Measurements from ENCODE around the gene ZNF185. TPM values are rescaled to one million over a fixed set of nuclear protein-coding genes. Genes with fewer than 3 reads are reported as not detected.

The ZNF185 gene
- total RNA-seq, 6 experiments from 2014 or later, result 1.1 to 2.4 (median 1.4) TPM

DNA sequence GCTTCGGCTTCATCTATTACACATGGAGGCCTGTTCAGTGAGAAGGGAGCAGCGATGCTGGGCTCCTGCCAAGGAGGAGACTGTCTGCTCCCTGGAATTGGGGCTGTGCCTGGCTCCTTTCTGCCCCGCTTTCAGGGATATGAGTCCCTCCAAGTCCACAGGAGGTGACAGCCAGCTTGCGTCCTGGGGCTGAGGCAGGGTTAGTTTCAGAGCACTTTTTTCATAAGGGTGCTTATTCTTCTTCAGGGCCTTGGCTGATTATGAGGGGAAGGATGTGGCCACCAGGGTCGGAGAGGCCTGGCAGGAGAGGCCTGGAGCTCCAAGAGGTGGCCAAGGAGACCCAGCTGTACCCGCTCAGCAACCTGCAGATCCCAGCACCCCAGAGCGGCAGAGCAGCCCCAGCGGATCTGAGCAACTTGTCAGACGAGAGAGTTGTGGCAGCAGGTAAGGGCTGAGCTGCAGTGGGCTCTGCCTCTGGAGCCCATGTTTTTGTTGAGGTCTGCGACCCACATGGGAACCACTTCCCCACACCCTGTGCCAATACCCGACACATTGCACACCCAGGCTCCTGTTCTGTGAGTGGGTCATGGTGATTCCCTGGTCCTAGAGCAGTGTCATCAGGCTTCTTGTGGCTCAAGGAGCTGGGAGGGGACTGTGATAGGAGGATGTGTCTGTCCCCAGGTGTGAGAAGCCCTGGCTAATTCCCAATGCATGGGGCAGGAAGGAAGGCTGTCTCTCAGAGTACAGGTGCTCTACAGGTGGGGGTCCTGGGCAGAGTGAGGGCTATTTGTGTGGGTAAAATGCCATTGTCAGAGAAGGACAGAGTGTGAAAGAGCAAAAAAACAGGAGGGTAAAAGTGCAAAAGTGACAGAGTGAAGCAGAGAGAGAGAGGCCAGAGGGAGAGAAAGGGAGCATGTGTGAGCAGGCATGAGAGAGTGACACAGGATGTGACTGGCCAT, 47.4 kb downstream of the ZNF185 start:
- no peak for DNase-seq
- Mint-ChIP-seq H3K4me3 (no peak overlapping the region), H3K36me3 (ENCODE audit: low read depth) (no peaks in the 10 kb centered on the region), H3K9me3 (no peaks in the 10 kb centered on the region), H3K27me3 (ENCODE audit: insufficient read depth) (no peaks in the 10 kb centered on the region), H3K4me1 (ENCODE audit: low read depth) (peaks cover 15% of the 10 kb centered on the region), H3K27ac (no peak overlapping the region)
- TF ChIP-seq, protein P1, sequence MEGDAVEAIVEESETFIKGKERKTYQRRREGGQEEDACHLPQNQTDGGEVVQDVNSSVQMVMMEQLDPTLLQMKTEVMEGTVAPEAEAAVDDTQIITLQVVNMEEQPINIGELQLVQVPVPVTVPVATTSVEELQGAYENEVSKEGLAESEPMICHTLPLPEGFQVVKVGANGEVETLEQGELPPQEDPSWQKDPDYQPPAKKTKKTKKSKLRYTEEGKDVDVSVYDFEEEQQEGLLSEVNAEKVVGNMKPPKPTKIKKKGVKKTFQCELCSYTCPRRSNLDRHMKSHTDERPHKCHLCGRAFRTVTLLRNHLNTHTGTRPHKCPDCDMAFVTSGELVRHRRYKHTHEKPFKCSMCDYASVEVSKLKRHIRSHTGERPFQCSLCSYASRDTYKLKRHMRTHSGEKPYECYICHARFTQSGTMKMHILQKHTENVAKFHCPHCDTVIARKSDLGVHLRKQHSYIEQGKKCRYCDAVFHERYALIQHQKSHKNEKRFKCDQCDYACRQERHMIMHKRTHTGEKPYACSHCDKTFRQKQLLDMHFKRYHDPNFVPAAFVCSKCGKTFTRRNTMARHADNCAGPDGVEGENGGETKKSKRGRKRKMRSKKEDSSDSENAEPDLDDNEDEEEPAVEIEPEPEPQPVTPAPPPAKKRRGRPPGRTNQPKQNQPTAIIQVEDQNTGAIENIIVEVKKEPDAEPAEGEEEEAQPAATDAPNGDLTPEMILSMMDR (IDR thresholded peaks at IDR 0.05), result no peak

DNA sequence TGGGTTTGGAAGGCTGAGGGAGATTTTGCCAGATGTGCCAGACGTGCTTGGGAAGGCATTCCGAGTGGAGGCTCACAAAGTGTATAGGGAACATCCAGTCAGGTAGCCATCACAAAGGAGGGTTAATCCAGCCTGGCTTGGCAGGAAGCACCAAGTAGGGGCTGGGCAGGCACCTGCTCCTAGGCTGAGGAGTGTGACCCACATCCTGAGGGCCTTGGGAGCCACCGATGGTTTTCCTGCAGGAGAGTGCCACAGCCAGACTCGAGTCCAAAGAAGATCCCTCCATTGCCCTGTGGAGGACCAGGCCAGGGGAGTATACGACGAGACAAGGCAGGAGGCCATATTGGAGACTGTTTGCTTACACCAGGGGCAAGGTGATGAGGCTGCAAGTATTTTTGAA, 48.8 kb downstream of the ZNF185 start:
- Mint-ChIP-seq H3K27me3 (ENCODE audit: insufficient read depth) (no peaks in the 10 kb centered on the region), H3K4me1 (ENCODE audit: low read depth) (peaks cover 8% of the 10 kb centered on the region), H3K36me3 (ENCODE audit: low read depth) (no peaks in the 10 kb centered on the region), H3K9me3 (no peaks in the 10 kb centered on the region), H3K4me3 (no peak overlapping the region), H3K27ac (no peak overlapping the region)
- TF ChIP-seq, protein P1 (IDR thresholded peaks at IDR 0.05), result no peak
- no peak for DNase-seq

Other genes with a start within 250 kb of the ZNF185 start
- 1 to 10 TPM in 2 of 6 experiments, under 1 TPM in 2, not detected in 2; 0.53 to 1.1 (median 0.77) TPM for gene MAGEA3, start 199.3 kb upstream of the ZNF185 start, total RNA-seq (2021; fragmentation: NEBNext Ultra II Directional; extraction: Animal tissue kit (Norgen Biotek cat#: 25700))
- gene CSAG2, start 188.8 kb upstream of the ZNF185 start, total RNA-seq (2021; fragmentation: NEBNext Ultra II Directional; extraction: Animal tissue kit (Norgen Biotek cat#: 25700)), result not detected
- not detected for gene MAGEA2B, start 183.4 kb upstream of the ZNF185 start, total RNA-seq (2021; fragmentation: NEBNext Ultra II Directional; extraction: Animal tissue kit (Norgen Biotek cat#: 25700))
- under 1 TPM in 1 of 6 experiments, not detected in 5; 0.51 TPM for gene CSAG1, start 164.3 kb upstream of the ZNF185 start, total RNA-seq (2021; fragmentation: NEBNext Ultra II Directional; extraction: Animal tissue kit (Norgen Biotek cat#: 25700))
- under 1 TPM in 3 of 6 experiments, not detected in 3; 0.09 to 0.19 (median 0.11) TPM for gene MAGEA12, start 164.3 kb upstream of the ZNF185 start, total RNA-seq (2021; fragmentation: NEBNext Ultra II Directional; extraction: Animal tissue kit (Norgen Biotek cat#: 25700))
- gene MAGEA2, start 144.2 kb upstream of the ZNF185 start, total RNA-seq (2021; fragmentation: NEBNext Ultra II Directional; extraction: Animal tissue kit (Norgen Biotek cat#: 25700)), result not detected
- gene CSAG3, start 138.8 kb upstream of the ZNF185 start, total RNA-seq (2021; fragmentation: NEBNext Ultra II Directional; extraction: Animal tissue kit (Norgen Biotek cat#: 25700)), result not detected
- gene MAGEA6, start 128.4 kb upstream of the ZNF185 start, total RNA-seq (2021; fragmentation: NEBNext Ultra II Directional; extraction: Animal tissue kit (Norgen Biotek cat#: 25700)), result under 1 TPM in 2 of 6 experiments, not detected in 4; 0.12 to 0.18 TPM
- 10 to 100 TPM; 39.9 to 47.8 (median 43.6) TPM for gene CETN2, start 67.3 kb upstream of the ZNF185 start, total RNA-seq (2021; fragmentation: NEBNext Ultra II Directional; extraction: Animal tissue kit (Norgen Biotek cat#: 25700))
- 10 to 100 TPM; 18.4 to 20.0 (median 19.1) TPM for gene NSDHL, start 67.0 kb upstream of the ZNF185 start, total RNA-seq (2021; fragmentation: NEBNext Ultra II Directional; extraction: Animal tissue kit (Norgen Biotek cat#: 25700))
- not detected for gene PNMA5, start 96.0 kb downstream of the ZNF185 start, total RNA-seq (2021; fragmentation: NEBNext Ultra II Directional; extraction: Animal tissue kit (Norgen Biotek cat#: 25700))
- gene PNMA3, start 158.4 kb downstream of the ZNF185 start, total RNA-seq (2021; fragmentation: NEBNext Ultra II Directional; extraction: Animal tissue kit (Norgen Biotek cat#: 25700)), result not detected
- under 1 TPM in 3 of 6 experiments, not detected in 3; 0.08 to 0.36 (median 0.09) TPM for gene PNMA6A, start 174.4 kb downstream of the ZNF185 start, total RNA-seq (2021; fragmentation: NEBNext Ultra II Directional; extraction: Animal tissue kit (Norgen Biotek cat#: 25700))